HCT116 (cell line): ENCODE data around the gene COL16A1.

Experiments used
- POLR2A ChIP-seq: IDR thresholded peaks from 2 replicates; pipeline ENCODE4 v1.7.0; 2011; ENCODE audit warnings: borderline replicate concordance; ENCODE audit not compliant: insufficient read depth, insufficient read length; ENCODE audit errors: extremely low read depth
- TF ChIP-seq, protein P1 (sequence below), 3 experiments: fragments of 200-600 bp in 1 of 3; sonication (generic) in 1 of 3; IDR thresholded peaks in 2 of 3; conservative IDR thresholded peaks in 1 of 3; 2 replicates each; pipeline ENCODE4 v1.5.1; 2012 to 2017; ENCODE audit warnings: low read depth in 2 of 3, low read length in 2 of 3, antibody characterized with exemption in 1 of 3, borderline replicate concordance in 1 of 3, control low read depth in 1 of 3, mild to moderate bottlenecking in 1 of 3, mixed read lengths in 1 of 3, mixed run types in 1 of 3, moderate library complexity in 1 of 3; ENCODE audit not compliant: insufficient read depth in 1 of 3

DNA sequence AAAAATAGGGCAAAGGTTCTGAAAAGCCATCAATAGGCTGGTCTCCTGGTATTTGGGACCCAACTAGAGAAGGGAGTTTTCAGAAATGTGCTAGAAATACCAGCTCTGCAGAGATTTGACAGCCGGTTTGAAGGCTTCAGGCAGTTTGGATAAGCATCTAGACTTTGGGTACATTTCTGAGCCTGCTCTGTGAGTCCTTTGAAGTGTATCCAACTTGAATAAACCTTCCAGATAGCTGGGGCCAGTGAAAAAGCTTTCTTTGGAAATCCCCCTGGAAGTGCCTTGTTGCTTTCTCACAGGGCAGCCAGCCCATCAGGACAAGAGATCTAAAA, 52.8 kb downstream of the COL16A1 start:
- TF ChIP-seq, protein P1, sequence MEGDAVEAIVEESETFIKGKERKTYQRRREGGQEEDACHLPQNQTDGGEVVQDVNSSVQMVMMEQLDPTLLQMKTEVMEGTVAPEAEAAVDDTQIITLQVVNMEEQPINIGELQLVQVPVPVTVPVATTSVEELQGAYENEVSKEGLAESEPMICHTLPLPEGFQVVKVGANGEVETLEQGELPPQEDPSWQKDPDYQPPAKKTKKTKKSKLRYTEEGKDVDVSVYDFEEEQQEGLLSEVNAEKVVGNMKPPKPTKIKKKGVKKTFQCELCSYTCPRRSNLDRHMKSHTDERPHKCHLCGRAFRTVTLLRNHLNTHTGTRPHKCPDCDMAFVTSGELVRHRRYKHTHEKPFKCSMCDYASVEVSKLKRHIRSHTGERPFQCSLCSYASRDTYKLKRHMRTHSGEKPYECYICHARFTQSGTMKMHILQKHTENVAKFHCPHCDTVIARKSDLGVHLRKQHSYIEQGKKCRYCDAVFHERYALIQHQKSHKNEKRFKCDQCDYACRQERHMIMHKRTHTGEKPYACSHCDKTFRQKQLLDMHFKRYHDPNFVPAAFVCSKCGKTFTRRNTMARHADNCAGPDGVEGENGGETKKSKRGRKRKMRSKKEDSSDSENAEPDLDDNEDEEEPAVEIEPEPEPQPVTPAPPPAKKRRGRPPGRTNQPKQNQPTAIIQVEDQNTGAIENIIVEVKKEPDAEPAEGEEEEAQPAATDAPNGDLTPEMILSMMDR (IDR thresholded peaks at IDR 0.05 in 2 of 3, conservative IDR thresholded peaks at IDR 0.05 in 1 of 3; ENCODE audit: borderline replicate concordance in 1 of 3, insufficient read depth in 1 of 3, low read depth in 2 of 3, low read length in 2 of 3), result no peak
- TF ChIP-seq POLR2A, result no peak
